Measurements from ENCODE around the gene PLD1.
"Not testable (repeated sequence)": the region's sequence is repeated elsewhere in the genome, so short reads cannot be mapped to it uniquely, and the experiment has no call there.

Gene PLD1

GRCh38 chr3:171815973-171816595 lies 5.8 kb upstream of the PLD1 start:
- no peak for DNase-seq (ENCODE audit: low spot score)

DNA sequence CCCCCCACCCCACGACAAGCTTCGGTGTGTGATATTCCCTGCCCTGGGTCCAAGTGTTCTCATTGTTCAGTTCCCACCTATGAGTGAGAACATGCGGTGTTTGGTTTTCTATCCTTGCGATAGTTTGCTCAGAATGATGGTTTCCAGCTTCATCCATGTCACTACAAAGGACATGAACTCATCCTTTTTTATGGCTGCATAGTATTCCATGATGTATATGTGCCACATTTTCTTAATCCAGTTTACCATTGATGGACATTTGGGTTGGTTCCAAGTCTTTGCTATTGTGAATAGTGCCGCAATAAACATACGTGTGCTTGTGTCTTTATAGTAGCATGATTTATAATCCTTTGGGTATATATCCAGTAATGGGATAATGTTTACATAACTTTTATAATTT lies 4.4 kb upstream of the PLD1 start:
- DNase-seq (ENCODE audit: low spot score): not testable (repeated sequence)

DNA sequence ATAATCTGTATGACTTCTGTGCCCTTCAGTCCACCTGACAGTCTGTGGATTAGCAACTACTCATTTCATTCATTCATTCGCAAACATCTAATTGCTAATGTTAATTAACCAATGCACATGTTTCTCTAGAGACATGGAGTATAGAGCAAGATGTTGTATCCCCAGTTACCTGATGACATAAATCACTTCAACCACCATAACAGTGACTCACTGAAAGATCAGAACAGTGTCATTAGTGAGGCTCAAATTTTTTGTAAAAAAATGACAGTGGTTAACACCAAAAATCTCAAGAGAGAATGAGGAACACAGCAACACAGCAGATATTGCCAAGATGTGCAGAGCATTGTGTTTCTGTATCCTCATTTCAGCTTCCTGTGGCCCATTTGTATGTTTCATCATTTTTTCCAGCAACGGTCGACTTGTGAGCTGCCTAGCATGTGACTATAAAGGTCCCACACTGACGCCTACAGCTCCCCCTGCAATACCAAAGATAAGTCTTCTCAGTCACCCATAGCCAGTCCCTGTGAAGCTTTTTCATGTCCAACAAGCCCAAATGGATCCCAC lies 3.7 kb upstream of the PLD1 start:
- DNase-seq (ENCODE audit: low spot score): no peak

DNA sequence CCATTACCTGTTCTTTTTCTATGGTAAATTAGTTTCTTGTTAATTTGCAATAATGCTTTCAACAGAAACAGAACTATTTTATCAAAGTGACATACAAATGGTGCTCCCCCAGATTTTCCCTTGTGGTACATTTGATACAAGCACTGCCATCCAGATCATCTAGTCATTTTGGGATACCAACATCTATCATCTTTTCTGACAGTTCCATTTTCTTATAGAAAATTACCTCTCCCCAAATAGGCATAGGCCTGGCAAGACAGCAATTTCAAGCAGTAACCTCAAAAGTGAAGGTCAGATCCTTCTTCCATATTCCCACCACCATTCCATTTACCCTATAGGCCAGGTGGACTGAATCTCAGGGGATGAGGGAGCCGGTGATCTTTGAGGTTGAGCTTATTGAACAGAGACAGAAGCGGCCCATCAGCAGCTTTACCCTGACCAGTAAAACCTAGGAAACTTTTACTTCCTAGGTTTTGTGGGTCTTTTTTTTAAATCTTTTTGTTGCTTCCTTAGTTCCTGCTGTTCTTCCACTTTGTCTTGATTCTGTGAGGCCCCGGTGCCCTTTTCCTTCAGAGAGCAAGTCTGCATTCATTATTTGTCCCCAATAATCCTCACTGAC lies 3.1 kb upstream of the PLD1 start:
- DNase-seq (ENCODE audit: low spot score): no peak

- no peak for DNase-seq (ENCODE audit: low spot score)
Measured at GRCh38 chr3:171812811-171813210, 2.5 kb upstream of the PLD1 start.

GRCh38 chr3:171811913-171812335 lies 1.6 kb upstream of the PLD1 start:
- DNase-seq (ENCODE audit: low spot score): no peak

DNA sequence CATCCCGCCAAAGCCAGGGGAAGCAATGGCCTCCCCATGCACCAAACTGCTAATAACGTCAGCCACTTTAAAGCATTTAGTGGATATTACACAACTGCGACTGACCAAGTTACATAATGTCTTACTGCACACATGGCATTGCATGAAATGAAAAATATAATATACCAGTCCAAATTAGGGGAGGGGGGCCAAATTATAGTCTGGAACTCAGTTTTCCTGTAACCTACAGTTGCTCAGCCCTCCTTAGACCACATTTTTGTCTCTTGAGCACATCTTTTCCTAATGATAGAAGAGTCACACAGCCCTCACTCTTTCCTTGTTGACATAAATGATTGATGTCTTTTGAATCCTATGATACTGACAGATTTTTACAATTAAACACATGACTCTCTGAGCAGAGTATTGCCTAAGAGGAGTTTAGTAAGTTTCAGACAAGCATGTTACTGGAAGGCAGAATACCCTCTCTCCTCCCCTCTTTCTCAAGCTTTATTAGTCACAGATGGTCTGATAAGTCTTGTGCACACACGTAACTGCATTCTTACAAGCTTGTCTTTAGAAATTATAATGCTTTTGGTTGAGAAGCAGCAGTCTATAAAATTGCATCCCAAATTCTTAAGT lies 1.1 kb upstream of the PLD1 start:
- peak; percentile 84 for DNase-seq (ENCODE audit: low spot score)

DNA sequence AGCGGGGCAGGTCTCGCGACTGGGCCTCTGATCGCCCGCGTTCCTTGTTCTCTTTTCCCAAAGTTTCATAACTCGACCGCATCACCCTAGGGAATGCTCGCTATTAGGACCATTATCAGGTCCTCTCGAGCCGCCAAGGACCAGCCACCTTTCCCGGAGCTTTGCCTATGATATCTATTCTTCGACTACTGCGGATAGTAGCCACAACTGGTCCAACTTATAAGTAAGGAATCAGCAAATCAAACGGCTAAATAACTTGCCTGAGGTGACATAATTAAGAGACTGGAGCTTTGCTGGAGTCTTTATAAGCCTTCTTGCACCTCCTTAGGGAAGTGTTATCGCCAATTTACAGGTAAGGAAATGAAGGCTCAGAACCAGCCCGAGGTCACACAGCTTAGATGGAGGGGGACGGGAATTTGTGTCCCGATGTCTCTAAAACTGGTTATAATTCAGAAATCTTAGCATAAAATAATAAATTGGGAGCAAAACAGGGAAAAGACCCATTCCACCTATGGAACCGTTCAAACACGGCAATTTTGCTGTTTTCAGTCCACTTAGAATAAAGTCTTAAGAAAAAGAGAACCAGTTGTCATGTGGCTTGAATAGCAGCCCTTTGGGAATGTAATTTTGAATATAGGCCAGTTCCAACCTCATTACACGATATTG lies 479 bp upstream of the PLD1 start:
- DNase-seq (ENCODE audit: low spot score): no peak

DNA sequence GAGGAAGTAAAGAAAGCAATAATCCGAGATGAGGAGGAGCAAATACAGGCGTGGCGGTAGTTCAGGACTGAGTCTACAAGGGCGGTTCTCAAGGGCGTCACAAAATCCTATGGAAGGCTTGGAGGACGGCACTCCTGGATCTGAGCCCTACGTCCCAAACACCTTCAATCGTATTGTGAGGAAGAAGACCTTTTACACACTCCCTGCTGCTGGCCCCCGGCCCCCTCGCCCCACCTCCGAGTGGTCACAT lies 747 bp downstream of the PLD1 start:
- DNase-seq (ENCODE audit: low spot score): no peak

DNA sequence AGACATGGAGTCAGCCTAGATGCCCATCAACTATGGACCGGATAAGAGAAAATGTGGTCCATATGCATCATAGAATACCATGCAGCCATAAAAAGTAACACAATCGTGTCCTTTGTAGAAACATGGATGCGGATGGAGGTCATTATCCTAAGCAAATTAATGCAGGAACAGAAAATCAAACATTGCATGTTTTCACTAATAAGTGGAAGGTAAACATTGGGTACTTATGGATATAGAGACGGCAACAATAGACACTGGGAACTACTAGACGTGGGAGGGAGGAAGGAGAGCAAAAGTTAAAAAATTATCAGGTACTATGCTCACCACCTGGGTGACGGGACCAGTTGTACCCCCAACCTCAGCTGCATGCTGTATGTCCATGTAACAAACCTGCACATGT lies 2.5 kb downstream of the PLD1 start:
- DNase-seq (ENCODE audit: low spot score): no peak

DNA sequence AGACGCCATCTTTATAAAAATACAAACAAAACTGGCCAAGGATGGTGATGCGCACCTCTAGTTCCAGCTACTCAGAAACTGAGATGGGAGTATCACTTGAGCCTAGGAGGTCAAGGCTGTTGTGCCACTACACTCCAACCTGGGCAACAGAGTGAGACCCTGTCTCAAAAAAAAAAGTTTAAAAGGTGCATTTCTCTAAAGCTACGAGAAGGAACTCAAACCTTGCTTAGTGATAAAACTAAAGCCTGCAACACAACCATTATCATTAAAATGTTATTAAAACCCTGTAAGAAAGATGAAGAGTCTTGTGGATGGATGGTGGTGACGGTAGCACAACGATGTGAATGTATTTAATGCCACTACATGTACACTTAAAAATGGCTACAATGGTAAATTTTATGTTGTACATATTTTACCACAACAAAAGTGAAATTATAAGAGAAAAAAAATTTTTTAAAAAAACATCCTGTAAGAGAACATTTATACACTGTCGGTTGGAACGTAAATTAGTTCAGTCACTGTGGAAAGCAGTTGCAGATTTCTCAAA lies 3.1 kb downstream of the PLD1 start:
- DNase-seq (ENCODE audit: low spot score): no peak

DNA sequence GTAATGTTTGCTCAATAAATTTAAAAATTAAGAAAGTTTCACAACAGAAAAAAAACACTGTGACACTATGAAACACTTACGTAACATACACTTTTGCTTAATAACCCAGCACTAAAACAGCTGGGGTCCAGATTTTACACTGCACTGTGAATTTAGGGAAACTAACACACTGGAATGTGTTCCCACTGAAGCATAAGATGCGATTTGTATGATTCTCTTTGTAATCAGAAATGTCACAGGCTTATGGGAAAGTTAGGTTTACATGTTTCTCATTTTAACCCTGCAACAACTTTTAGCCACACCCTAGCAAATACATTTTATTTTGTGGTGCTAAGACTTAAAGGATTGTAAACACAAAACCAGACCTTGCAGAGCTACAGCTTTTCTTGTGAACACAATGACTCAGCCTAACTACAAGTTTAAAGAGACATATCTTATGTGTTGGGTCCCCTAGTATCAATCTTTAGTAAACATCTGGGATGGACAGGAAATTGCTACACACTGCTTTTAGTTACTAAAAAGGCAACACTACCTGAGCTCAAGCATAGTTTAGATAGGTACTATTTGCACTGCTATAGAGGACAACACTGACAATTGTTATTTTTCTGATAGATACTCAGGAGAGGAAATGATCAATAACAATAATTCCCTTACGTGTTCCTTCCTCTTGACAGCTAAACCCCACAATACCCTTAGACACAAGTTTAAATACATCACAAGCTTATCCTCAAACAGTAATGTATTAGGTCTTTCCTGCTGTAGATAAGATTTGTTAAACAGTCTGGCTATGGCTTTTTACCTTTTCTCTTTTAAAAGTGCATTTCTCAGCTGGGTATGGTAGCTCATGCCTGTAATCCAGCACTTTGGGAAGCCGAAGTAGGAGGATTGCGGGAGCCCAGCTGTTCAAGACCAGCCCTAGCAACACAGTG lies 3.8 kb downstream of the PLD1 start:
- DNase-seq (ENCODE audit: low spot score): peak; percentile 33

- no peak for DNase-seq (ENCODE audit: low spot score)
Measured at GRCh38 chr3:171805687-171806086, 4.6 kb downstream of the PLD1 start.

- DNase-seq (ENCODE audit: low spot score): no peak
Measured at GRCh38 chr3:171804618-171805389, 5.5 kb downstream of the PLD1 start.

- no peak for DNase-seq (ENCODE audit: low spot score)
Measured at GRCh38 chr3:171803044-171803443, 7.2 kb downstream of the PLD1 start.

- DNase-seq (ENCODE audit: low spot score): no peak
Measured at GRCh38 chr3:171802590-171802956, 7.7 kb downstream of the PLD1 start.

GRCh38 chr3:171801738-171802589 lies 8.3 kb downstream of the PLD1 start:
- peak; percentile 46 for DNase-seq (ENCODE audit: low spot score)

DNA sequence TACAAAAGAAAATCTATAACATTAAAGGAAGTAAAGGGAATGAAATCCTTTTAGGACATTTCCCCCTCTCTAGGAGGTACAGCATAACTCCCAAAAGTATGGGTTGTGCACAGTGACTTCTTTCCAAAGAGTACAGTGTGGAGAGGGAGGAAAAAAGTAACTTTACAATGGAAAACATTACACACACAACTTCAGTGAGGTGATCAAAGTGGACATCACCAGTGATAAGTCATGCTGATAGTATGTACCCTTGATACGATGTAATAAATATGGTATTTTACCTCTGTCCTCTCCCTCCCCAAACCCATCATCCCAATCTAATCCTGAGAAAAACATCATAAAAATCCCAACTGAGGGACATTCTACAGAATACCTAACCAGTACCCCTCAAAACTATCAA lies 10.8 kb downstream of the PLD1 start:
- DNase-seq (ENCODE audit: low spot score): no peak

DNA sequence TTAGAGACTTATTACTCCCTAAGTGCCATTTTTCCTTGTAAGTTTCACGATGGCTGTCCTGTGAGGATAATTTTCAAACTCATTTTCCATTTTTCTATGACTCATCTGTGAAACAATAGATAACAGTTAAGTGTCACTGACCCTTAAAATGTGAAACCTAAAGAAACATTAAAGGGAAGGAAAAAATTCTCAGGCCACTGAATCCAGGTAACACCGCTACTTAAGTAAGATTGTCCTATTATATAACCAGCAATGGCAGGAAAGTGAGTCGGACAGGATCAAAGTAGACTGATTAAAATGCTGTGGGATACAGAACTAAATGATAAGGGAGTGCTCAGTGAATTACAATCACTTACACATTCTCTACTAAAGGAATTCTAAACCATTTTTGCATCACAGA lies 12.4 kb downstream of the PLD1 start:
- no peak for DNase-seq (ENCODE audit: low spot score)

GRCh38 chr3:171797265-171797679 lies 13.0 kb downstream of the PLD1 start:
- no peak for DNase-seq (ENCODE audit: low spot score)

Data from GM03348 (cell line).